G401.6 (cell line): ENCODE results near the gene TMEM40.
"Not testable (repeated sequence)": the region's sequence is repeated elsewhere in the genome, so short reads cannot be mapped to it uniquely, and the experiment has no call there.

ENCODE experiments used
- FAIRE-seq: peaks from 2 replicates; lab custom pipeline; 2012; peaks lifted over from hg19 to GRCh38; lab: Jason Lieb, UNC

TMEM40 gene

GRCh38 chr3:12775970-12776369 is 16.9 kb upstream of the TMEM40 start:
- FAIRE-seq: not testable (repeated sequence)

GRCh38 chr3:12775226-12775625 is 16.2 kb upstream of the TMEM40 start:
- no peak for FAIRE-seq

GRCh38 chr3:12774619-12775018 is 15.6 kb upstream of the TMEM40 start:
- no peak for FAIRE-seq

- no peak for FAIRE-seq
Observed at GRCh38 chr3:12773710-12774086, 14.6 kb upstream of the TMEM40 start.

GRCh38 chr3:12773030-12773709 is 14.1 kb upstream of the TMEM40 start:
- no peak for FAIRE-seq

DNA sequence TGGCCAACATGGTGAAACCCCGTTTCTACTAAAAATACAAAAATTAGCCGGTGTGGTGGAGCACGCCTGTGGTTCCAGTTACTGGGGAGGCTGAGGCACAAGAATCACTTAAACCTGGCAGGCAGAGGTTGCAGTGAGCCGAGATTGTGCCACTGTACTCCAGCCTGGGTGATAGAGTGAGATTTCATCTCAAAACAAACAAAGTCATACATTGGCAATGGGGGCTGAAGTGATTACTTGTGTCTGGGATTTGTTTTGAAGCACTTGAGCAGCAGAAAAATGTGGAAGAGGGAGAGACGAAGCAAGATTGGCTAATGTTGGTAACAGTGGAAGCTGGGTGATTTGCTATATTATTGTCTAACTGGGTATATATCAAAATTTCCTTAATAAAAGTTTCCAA is 13.4 kb upstream of the TMEM40 start:
- FAIRE-seq: no peak

GRCh38 chr3:12771236-12771635 is 12.2 kb upstream of the TMEM40 start:
- FAIRE-seq: no peak

DNA sequence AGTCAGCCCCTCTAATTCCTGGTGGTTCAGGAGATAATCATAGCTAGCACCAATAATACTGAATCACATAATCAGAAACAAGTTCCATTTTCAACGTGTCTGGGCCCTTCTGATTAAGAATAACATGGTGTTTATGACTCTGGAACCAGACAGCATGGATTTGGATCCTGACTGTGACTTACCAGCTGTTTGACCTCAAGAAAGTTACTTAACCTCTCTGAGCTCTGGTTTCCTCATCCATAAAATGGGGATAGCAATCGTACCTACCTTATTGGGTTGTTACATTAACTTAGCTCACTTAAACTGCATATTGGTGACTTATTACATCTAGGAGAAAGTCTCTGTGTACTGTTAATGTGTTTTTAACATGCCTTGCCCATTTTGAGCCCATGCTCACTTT is 10.7 kb upstream of the TMEM40 start:
- no peak for FAIRE-seq

DNA sequence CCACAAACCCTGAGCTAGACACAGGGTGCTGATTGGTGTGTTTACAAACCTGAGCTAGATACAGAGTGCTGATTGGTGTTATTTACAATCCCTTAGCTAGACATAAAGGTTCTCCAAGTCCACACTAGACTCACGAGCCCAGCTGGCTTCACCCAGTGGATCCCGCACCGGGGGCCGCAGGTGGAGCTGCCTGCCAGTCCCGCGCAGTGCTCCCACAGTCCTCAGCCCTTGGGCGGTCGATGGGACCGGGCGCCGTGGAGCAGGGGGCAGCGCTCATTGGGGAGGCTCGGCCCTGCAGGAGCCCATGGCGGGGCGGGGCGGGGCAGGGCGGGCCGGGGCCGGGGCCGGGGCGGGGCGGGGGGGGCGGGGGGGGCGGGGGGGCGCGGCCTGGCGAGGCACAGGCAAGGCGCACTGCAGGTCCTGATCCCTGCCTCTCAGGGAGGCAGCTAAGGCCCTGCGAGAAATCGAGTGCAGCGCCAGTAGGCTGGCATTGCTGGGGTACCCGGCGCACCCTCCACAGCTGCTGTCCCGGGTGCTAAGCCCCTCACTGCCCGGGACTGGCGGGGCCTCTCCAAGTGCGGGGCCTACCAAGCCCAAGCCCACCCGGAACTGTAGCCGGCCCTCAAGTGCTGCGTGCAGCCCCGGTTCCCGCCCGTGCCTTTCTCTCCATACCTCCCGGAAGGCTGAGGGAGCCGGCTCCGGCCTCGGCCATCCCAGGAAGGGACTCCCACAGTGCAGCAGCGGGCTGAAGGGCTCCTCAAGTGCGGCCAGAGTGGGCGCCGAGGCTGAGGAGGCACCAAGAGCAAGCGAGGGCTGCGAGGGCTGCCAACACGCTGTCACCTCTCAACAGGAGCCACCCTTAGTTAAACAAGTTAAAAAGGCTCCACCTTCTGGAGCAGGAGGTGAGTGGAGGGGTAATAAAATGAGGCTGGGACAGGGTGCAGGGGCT is 9.8 kb upstream of the TMEM40 start:
- no peak for FAIRE-seq

GRCh38 chr3:12766541-12766940 is 7.5 kb upstream of the TMEM40 start:
- no peak for FAIRE-seq

GRCh38 chr3:12764171-12764776 is 5.2 kb upstream of the TMEM40 start:
- FAIRE-seq: no peak

DNA sequence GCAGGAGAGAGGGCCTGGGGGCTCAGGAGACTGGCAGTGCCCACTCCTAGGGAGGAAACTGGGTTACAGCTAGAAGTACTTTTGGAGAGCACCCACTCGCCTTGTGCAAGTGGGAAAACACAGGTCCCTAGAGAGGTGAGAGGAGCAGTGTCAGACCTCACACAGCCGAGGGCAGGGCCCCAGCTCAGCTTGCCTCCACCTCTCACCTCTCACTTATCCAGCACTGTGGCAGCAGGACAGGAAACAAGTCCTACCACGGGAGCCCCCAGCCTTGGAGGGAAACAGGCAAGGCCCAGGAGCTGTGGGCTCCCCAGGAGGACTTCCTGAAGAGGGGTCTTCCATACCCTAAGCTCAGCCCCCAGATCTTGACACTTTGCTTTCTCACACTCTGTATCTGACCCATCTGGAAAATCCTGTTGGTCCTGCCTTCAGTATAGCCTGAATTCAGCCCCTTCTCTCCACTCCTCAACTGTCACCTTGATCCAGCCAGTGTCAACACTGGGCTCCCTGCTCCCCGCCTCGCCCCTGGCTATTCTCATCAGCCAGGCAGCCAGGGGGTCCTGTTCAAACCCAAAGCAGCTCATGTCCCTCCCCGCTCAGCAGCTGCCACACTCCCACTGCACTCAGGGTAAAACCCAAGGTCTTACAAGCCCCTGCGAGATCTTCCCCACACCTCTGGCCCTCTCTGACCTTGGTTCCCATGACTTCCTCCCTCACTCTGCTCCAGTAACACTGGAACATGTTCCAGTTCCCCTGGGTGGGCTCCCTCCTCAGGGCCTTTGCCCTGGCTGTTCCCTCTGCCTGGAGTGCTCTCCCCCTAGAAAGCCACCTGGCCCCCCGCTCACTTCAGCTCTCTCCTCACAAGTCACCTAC is 870 bp upstream of the TMEM40 start:
- FAIRE-seq: no peak

DNA sequence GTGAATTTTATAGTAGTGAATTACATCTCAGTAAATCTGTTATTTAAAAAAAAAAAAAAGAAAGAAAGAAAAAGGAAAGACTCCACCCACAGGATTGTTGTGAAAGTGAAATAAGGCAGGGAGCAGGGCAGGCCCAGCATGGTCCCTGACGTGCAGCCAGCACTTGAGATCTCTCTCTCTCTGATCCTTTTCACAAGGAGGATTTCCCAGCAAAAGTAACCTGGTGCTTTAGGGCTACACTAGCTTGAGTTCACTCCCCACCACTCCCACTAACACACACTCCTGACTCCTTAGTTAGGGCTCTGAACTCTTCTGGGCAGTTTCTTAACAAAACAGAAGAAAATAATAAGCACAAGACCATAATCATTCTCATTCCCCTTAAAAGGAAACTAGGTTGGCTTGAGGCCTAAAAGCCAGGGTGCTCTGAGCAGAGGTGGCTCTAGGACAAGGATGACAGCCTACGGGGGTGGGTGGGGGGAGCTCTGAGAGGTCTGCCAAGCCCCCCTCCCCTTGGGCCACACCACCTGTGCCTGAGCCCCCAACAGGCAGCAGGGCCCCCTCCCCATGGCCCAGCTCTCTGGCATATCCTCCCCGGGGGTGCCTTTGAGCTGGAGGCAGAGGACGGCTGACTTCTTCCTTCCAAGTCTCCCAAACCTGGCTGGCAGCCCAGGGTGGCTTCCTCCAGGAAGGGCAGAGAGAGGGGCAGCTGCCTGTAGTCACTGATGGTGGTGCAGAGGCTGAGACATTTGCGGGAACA is 856 bp downstream of the TMEM40 start:
- FAIRE-seq: peak; percentile 53

DNA sequence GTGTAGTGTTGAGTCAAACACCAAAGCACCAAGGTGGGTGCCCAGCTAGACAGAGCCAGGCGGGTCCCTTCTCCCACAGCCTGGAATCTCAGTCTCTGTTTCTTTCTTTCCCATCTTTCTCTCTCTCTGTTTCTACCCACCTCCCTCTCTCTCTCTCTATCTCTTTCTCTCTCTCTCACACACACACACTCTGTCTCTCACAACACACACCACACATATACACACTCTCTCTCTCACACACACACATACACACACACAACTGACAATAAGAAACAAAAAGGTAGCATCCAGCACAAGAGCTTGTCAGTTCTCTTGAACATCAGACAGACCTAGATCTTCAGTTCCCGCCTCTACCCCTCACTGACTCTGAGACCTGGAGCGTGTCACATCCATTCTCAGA is 2.4 kb downstream of the TMEM40 start:
- no peak for FAIRE-seq

GRCh38 chr3:12756175-12756574 is 2.9 kb downstream of the TMEM40 start:
- FAIRE-seq: no peak

GRCh38 chr3:12755754-12756153 is 3.3 kb downstream of the TMEM40 start:
- no peak for FAIRE-seq

DNA sequence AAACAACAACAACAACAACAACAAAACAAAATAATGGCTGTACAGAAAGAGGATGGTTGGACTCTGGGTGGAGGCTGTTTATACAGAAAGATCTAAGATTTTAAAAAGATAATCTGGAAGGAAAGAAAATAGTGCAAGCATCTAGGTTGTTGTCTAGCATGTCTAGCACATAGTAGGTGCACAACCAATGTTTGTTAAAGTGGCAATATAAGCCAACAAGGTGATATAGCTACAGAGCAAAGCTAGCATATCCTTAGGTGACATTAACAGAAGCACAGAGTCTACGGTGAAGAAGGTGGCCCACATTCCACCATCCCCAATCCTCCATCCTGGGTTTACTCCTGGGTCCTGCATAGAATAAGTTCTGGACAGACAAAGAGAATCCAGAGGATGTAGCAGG is 4.7 kb downstream of the TMEM40 start:
- FAIRE-seq: no peak

GRCh38 chr3:12753275-12754028 is 5.6 kb downstream of the TMEM40 start:
- FAIRE-seq: no peak

GRCh38 chr3:12752809-12753208 is 6.2 kb downstream of the TMEM40 start:
- FAIRE-seq: no peak

- FAIRE-seq: no peak
Observed at GRCh38 chr3:12752102-12752501, 7.0 kb downstream of the TMEM40 start.

DNA sequence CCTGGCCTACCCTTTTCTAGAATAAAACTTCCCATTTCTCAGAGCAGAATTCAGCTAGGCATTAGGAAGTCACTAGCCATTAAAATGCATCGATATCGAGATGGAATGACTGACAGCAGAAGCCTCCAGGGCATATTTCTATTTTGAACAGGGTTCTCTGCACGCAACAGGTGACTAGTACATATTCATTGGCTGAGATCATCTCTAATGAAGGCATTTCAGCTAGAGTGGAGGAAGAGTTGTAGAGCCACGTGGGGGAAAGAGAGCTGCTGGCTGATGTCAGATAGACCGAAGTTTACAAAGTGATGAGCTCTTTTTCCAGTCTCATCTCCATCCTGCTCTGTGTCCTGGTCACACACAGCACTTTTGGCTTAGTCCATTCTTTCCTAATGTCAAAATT is 7.5 kb downstream of the TMEM40 start:
- no peak for FAIRE-seq
